Testis (tissue), 3 donors: ENCODE measurements around the gene TBC1D30. TPM values are rescaled to one million over a fixed set of nuclear protein-coding genes. Genes with fewer than 3 reads are reported as not detected.

Source experiments
- DNase-seq: peaks from one replicate; pipeline ENCODE4 v3.0.0-alpha.2; 2019
- H3K27ac ChIP-seq, 2 donors: fragments of 200-600 bp; sonication (generic); one replicate each; pipeline ENCODE4 v1.5.1; 2019
- H3K27me3 ChIP-seq: fragments of 200-600 bp; sonication (generic); one replicate; pipeline ENCODE4 v1.5.1; 2019
- H3K36me3 ChIP-seq: fragments of 200-600 bp; sonication (generic); one replicate; pipeline ENCODE4 v1.5.1; 2017; ENCODE audit warnings: low read depth; ENCODE audit errors: missing control alignments
- H3K4me1 ChIP-seq: fragments of 200-600 bp; sonication (generic); one replicate; pipeline ENCODE4 v1.5.1; 2019
- H3K4me3 ChIP-seq, 2 donors: fragments of 200-600 bp; sonication (generic); one replicate each; pipeline ENCODE4 v1.5.1; 2017 to 2019
- H3K9me3 ChIP-seq: fragments of 200-600 bp; sonication (generic); one replicate; pipeline ENCODE4 v1.5.1; 2017
- CTCF ChIP-seq, 3 experiments: fragments of 450-650 bp in 2 of 3; fragments of 200-600 bp in 1 of 3; sonication (generic) in 1 of 3; IDR thresholded peaks; one replicate each; pipeline ENCODE4 v1.5.1; 2016 to 2019; ENCODE audit warnings: antibody characterized with exemption in 3 of 3, mild to moderate bottlenecking in 2 of 3, moderate library complexity in 1 of 3
- POLR2A ChIP-seq: fragments of 450-650 bp; IDR thresholded peaks from one replicate; pipeline ENCODE4 v1.6.1; 2017; ENCODE audit warnings: antibody characterized with exemption, mild to moderate bottlenecking, moderate library complexity
- WGBS, 2 donors: methylation state at CpG; one replicate each; pipeline ENCODE4 v1.1.5; 2018; 5-methylcytosine and 5-hydroxymethylcytosine counted together
- intact Hi-C: fragments of 100-400 bp; cut with DNase I; formaldehyde crosslinking; loops from one replicate; pipeline ENCODE4 v1.15.1; 2023; ENCODE audit warnings: low total_unique reads
- polyA plus RNA-seq: library from polyadenylated mRNA; stranded (reverse); fragments of 350-450 nt; fragmentation: Illumina TruSeq; extraction: RNeasy Lipid Tissue Mini Kit (QIAGEN cat#74804); gene quantifications from one replicate; pipeline ENCODE4 v1.2.3, GENCODE V29; 2014; ENCODE audit warnings: low read depth, low replicate concordance; ENCODE audit not compliant: insufficient read depth
- total RNA-seq, 2 donors: library from RNA; depleted of rRNA; stranded (reverse); fragments of >200 nt; gene quantifications; one replicate each; pipeline ENCODE4 v1.2.3, GENCODE V29; 2016

TBC1D30 gene
- total and polyA plus RNA-seq, 3 donors from 2014 or later = 7.0 to 8.7 (median 8.3) TPM

GRCh38 chr12:64858882-64859605 is 34.6 kb downstream of the TBC1D30 start:
- Histone ChIP-seq H3K9me3 (no peaks in the 10 kb centered on the region), H3K27ac (no peak overlapping the region)

GRCh38 chr12:64860446-64860998 is 36.1 kb downstream of the TBC1D30 start:
- DNase-seq = no peak
- WGBS, 2 donors = 91 to 96% methylated on average over 4 of the region's 4 CpGs
- no peak overlapping the region for H3K27ac ChIP-seq
- TF ChIP-seq CTCF (IDR thresholded peaks at IDR 0.05) = no peak
- TF ChIP-seq POLR2A = no peak
- intact Hi-C loops = no loop called here
- H3K36me3 ChIP-seq = no peaks in the 10 kb centered on the region
- no peak overlapping the region for H3K4me3 ChIP-seq
- no peaks in the 10 kb centered on the region for H3K27me3 ChIP-seq
- H3K9me3 ChIP-seq = no peaks in the 10 kb centered on the region
- no peaks in the 10 kb centered on the region for H3K4me1 ChIP-seq

More at GRCh38 chr12:64858882-64859605, 34.6 kb downstream of the TBC1D30 start:
- WGBS, 2 donors = 74% methylated on average over 4 of the region's 4 CpGs
- Histone ChIP-seq H3K4me1 (no peaks in the 10 kb centered on the region), H3K36me3 (no peaks in the 10 kb centered on the region), H3K4me3 (no peak overlapping the region), H3K27me3 (no peaks in the 10 kb centered on the region)
- DNase-seq = no peak
- no peak for TF ChIP-seq POLR2A
- no peak for TF ChIP-seq CTCF (IDR thresholded peaks at IDR 0.05)
- intact Hi-C loops = no loop called here

GRCh38 chr12:64864319-64864718 is 39.9 kb downstream of the TBC1D30 start:
- Histone ChIP-seq H3K27ac (no peak overlapping the region), H3K9me3 (no peaks in the 10 kb centered on the region), H3K27me3 (no peaks in the 10 kb centered on the region), H3K4me3 (no peak overlapping the region), H3K36me3 (no peaks in the 10 kb centered on the region), H3K4me1 (no peaks in the 10 kb centered on the region)
- TF ChIP-seq CTCF (IDR thresholded peaks at IDR 0.05) (no peak), POLR2A (no peak)
- WGBS, 2 donors = 38 to 68% methylated on average over 5 of the region's 5 CpGs
- intact Hi-C loops = no loop called here
- no peak for DNase-seq

DNA sequence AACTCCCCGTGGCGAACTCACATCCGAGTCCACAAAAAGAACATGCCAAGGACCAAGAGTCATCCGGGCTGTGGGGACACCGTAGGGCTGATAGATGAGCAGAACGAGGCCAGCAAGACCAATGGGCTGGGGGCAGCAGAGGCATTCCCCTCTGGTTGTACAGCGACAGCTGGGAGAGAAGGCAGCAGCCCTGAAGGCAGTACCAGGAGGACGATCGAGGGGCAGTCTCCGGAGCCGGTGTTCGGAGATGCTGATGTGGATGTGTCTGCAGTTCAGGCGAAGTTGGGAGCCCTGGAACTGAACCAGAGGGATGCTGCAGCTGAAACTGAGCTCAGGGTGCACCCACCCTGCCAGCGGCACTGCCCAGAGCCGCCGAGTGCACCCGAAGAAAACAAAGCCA is 50.7 kb downstream of the TBC1D30 start:
- TF ChIP-seq POLR2A (no peak), CTCF (IDR thresholded peaks at IDR 0.05) (no peak)
- DNase-seq = no peak
- intact Hi-C loops = no loop called here
- Histone ChIP-seq H3K4me3 (no peak overlapping the region), H3K36me3 (no peaks in the 10 kb centered on the region), H3K9me3 (no peaks in the 10 kb centered on the region), H3K27ac (no peak overlapping the region), H3K4me1 (no peaks in the 10 kb centered on the region), H3K27me3 (no peaks in the 10 kb centered on the region)
- WGBS, 2 donors = 91 to 92% methylated on average over 16 to 17 of the region's 17 CpGs
